Gastrocnemius medialis (tissue), 4 donors: ENCODE measurements around the gene RRP12.

Experiments used
- POLR2A ChIP-seq, 2 donors: fragments of 450-650 bp; IDR thresholded peaks; one replicate each; pipeline ENCODE4 v1.6.1; 2017; ENCODE audit warnings: antibody characterized with exemption in 2 of 2, mild to moderate bottlenecking in 2 of 2, moderate library complexity in 2 of 2
- TF ChIP-seq, protein P1 (sequence below), 5 experiments: fragments of 450-650 bp in 3 of 5; fragments of 200-600 bp in 2 of 5; sonication (generic) in 2 of 5; IDR thresholded peaks in 4 of 5; conservative IDR thresholded peaks in 1 of 5; 1 replicate in 4 of 5; 2 replicates in 1 of 5; pipeline ENCODE4 v1.5.1; 2016 to 2019; ENCODE audit warnings: antibody characterized with exemption in 5 of 5, mild to moderate bottlenecking in 3 of 5, moderate library complexity in 3 of 5

DNA sequence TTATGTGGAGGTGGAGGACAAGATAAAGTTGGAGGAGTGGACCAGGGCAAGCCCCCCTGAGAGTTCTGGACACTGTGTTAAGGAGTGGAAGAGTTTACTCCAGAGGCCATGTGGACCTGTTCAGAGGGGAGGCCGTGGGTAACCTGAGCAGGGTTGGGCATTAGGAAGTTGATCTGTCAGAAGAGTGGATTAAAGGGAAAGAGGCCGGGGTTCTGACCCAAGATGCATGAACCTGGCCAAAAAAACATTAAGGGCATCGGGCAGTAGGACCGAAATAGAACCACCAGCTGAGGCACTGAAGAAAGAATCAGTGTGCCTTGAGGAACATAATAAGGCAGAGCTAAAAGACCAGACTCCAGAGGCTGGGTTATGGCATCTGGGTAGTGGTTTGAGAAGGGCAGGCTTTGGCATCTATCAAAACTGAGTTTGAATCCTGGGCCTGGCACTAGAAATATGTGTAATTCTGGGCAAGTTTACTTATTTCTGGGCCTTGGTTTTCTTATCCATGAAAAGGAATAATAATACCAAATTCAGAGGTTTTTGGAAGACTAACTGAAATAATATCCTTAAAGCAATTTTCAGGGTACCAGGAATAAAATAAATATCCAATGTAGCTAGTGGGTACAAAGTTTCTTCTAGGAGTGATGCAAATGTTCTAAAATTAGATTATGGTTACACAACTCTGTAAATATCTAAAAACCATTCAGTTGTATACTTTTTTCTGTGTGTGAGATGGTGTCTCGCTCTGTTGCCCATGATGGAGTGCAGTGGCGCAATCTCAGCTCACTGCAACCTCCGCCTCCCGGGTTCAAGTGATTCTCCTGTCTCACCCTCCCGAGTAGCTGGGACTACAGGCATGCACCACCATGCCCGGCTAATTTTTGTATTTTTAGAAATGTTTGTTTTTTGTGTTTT, 93.0 kb downstream of the RRP12 start:
- TF ChIP-seq, protein P1, sequence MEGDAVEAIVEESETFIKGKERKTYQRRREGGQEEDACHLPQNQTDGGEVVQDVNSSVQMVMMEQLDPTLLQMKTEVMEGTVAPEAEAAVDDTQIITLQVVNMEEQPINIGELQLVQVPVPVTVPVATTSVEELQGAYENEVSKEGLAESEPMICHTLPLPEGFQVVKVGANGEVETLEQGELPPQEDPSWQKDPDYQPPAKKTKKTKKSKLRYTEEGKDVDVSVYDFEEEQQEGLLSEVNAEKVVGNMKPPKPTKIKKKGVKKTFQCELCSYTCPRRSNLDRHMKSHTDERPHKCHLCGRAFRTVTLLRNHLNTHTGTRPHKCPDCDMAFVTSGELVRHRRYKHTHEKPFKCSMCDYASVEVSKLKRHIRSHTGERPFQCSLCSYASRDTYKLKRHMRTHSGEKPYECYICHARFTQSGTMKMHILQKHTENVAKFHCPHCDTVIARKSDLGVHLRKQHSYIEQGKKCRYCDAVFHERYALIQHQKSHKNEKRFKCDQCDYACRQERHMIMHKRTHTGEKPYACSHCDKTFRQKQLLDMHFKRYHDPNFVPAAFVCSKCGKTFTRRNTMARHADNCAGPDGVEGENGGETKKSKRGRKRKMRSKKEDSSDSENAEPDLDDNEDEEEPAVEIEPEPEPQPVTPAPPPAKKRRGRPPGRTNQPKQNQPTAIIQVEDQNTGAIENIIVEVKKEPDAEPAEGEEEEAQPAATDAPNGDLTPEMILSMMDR (IDR thresholded peaks at IDR 0.05 in 4 of 5, conservative IDR thresholded peaks at IDR 0.05 in 1 of 5) = no peak
- TF ChIP-seq POLR2A (IDR thresholded peaks at IDR 0.05) = no peak
